GM23338 (cell line): ENCODE measurements around the gene SPR. TPM values are rescaled to one million over a fixed set of nuclear protein-coding genes. Genes with fewer than 3 reads are reported as not detected.

Experiments used
- ATAC-seq: fragments of 200-7000 bp; cut with Tn5 transposase; 3 replicates; pipeline ENCODE4 v1.9.1; 2020
- DNase-seq: peaks from one replicate; pipeline ENCODE4 v3.0.0-alpha.2; 2015; ENCODE audit warnings: low spot score
- H2AFZ ChIP-seq: fragments of 200-600 bp; sonication (generic); 2 replicates; pipeline ENCODE4 v1.8.0; 2016; ENCODE audit warnings: antibody characterized with exemption, mild to moderate bottlenecking, moderate library complexity
- H3F3A ChIP-seq: fragments of 200-600 bp; sonication (generic); replicated peaks from 2 replicates; pipeline ENCODE4 v1.8.0; 2017; ENCODE audit warnings: antibody characterized with exemption, mixed run types, low read depth
- H3K27ac ChIP-seq: fragments of 200-600 bp; sonication (generic); 2 replicates; pipeline ENCODE4 v1.6.1; 2016; ENCODE audit warnings: low read depth
- H3K27me3 ChIP-seq: fragments of 200-600 bp; sonication (generic); 2 replicates; pipeline ENCODE4 v1.8.0; 2016; ENCODE audit warnings: mild to moderate bottlenecking, mixed run types, moderate library complexity; ENCODE audit not compliant: insufficient read depth
- H3K36me3 ChIP-seq: fragments of 200-600 bp; sonication (generic); 2 replicates; pipeline ENCODE4 v1.8.0; 2016; ENCODE audit warnings: mild to moderate bottlenecking; ENCODE audit not compliant: insufficient read depth
- H3K4me1 ChIP-seq: fragments of 200-600 bp; sonication (generic); 2 replicates; pipeline ENCODE4 v1.8.0; 2016; ENCODE audit warnings: mild to moderate bottlenecking, moderate library complexity; ENCODE audit not compliant: insufficient read depth
- H3K4me2 ChIP-seq: fragments of 200-600 bp; sonication (generic); 2 replicates; pipeline ENCODE4 v1.7.1; 2017; ENCODE audit warnings: mixed run types
- H3K4me3 ChIP-seq: fragments of 200-600 bp; sonication (generic); 2 replicates; pipeline ENCODE4 v1.6.1; 2016; ENCODE audit warnings: mixed run types
- H3K79me2 ChIP-seq: fragments of 200-600 bp; sonication (generic); replicated peaks from 2 replicates; pipeline ENCODE4 v1.8.0; 2017; ENCODE audit warnings: mild to moderate bottlenecking; ENCODE audit not compliant: insufficient read depth
- H3K9me2 ChIP-seq: fragments of 200-600 bp; sonication (generic); 2 replicates; pipeline ENCODE4 v1.8.0; 2017; ENCODE audit not compliant: insufficient read depth
- H4K20me1 ChIP-seq: fragments of 200-600 bp; sonication (generic); replicated peaks from 2 replicates; pipeline ENCODE4 v1.8.0; 2017; ENCODE audit warnings: mild to moderate bottlenecking; ENCODE audit not compliant: insufficient read depth
- H3K27ac Mint-ChIP-seq: 2 replicates; pipeline ENCODE4 v1.8.0; 2020; ENCODE audit warnings: inconsistent platforms, mild to moderate bottlenecking, moderate library complexity, mixed read lengths
- H3K27me3 Mint-ChIP-seq: 3 replicates; pipeline ENCODE4 v1.8.0; 2022; ENCODE audit warnings: low read depth, mild to moderate bottlenecking, moderate library complexity, mixed read lengths, inconsistent platforms; ENCODE audit not compliant: insufficient read depth, poor library complexity
- H3K36me3 Mint-ChIP-seq: 3 replicates; pipeline ENCODE4 v1.8.0; 2021; ENCODE audit warnings: low read depth, mild to moderate bottlenecking, inconsistent platforms, moderate library complexity, mixed read lengths
- H3K4me1 Mint-ChIP-seq: 3 replicates; pipeline ENCODE4 v1.8.0; 2020; ENCODE audit warnings: mild to moderate bottlenecking, inconsistent platforms, mixed read lengths
- H3K4me3 Mint-ChIP-seq: 3 replicates; pipeline ENCODE4 v1.8.0; 2021; ENCODE audit warnings: moderate library complexity, mild to moderate bottlenecking, inconsistent platforms, mixed read lengths
- H3K9me3 Mint-ChIP-seq: 3 replicates; pipeline ENCODE4 v1.8.0; 2020; ENCODE audit warnings: moderate library complexity, mild to moderate bottlenecking, inconsistent platforms, mixed read lengths
- ETS1 ChIP-seq: IDR thresholded peaks from 2 replicates; pipeline ENCODE4 v1.6.1; 2016; ENCODE audit warnings: antibody characterized with exemption
- EZH2phosphoT487 ChIP-seq: fragments of 200-600 bp; sonication (generic); IDR thresholded peaks from one replicate; pipeline ENCODE4 v1.8.1; 2018; ENCODE audit warnings: antibody characterized with exemption; ENCODE audit not compliant: unreplicated experiment
- POLR2AphosphoS5 ChIP-seq: IDR thresholded peaks from 2 replicates; pipeline ENCODE4 v1.6.1; 2016; ENCODE audit warnings: antibody characterized with exemption, low read depth
- ZNF462 ChIP-seq: fragments of 250-450 bp; sonication (Bioruptor Pico); IDR thresholded peaks from 2 replicates; pipeline ENCODE4 v1.5.0; 2020; ENCODE audit warnings: mild to moderate bottlenecking, moderate library complexity
- polyA plus RNA-seq: library from polyadenylated mRNA; unstranded; fragments of >200 nt; fragmentation: Nextera tagmentation; extraction: Ambion mirVana; gene quantifications from 2 replicates; pipeline ENCODE4 v1.2.1, GENCODE V29; 2016
- total RNA-seq: library from RNA; depleted of rRNA; stranded (reverse); fragments of >200 nt; shearing (Covaris generic); gene quantifications from 2 replicates; pipeline ENCODE4 v1.2.3, GENCODE V29; 2014

SPR gene
- total and polyA plus RNA-seq, 2 experiments from 2014 or later: 10.7 to 15.2 TPM

- no peak for TF ChIP-seq ZNF462 (CRISPR knock-in tag)
Measured at GRCh38 chr2:72917138-72917876, 30.1 kb downstream of the SPR start, which contains the start of gene EMX1 (continued).

- H3K4me1 ChIP-seq: peaks cover 44% of the 10 kb centered on the region
- ATAC-seq (peak; percentile 1), DNase-seq (peak; percentile 65)
- Mint-ChIP-seq H3K4me3 (peak overlapping the region; percentile 81), H3K27ac (no peak overlapping the region), H3K4me1 (peaks cover 41% of the 10 kb centered on the region), H3K9me3 (peaks cover 3% of the 10 kb centered on the region; the same call in 2 of the 3 replicates), H3K36me3 (peaks cover 4% of the 10 kb centered on the region; the same call in 1 of the 3 replicates), H3K27me3 (peaks cover 40% of the 10 kb centered on the region)
- TF ChIP-seq POLR2AphosphoS5 (no peak), ETS1 (0 out of 2 replicates have a peak, but pooled peaks have one; percentile 16), EZH2phosphoT487 (peak; percentile 88)
- no peaks in the 10 kb centered on the region for H3K79me2 ChIP-seq
- H3F3A ChIP-seq: peaks cover 28% of the 10 kb centered on the region
- H3K36me3 ChIP-seq: no peaks in the 10 kb centered on the region
- peak overlapping the region; percentile 56 for H3K4me3 ChIP-seq
- peak overlapping the region; percentile 91 for H3K4me2 ChIP-seq
- H2AFZ ChIP-seq: peak overlapping the region; percentile 59; the same call in 1 of the 2 replicates
- H3K27ac ChIP-seq: no peak overlapping the region
- peaks cover 13% of the 10 kb centered on the region for H4K20me1 ChIP-seq
- peaks cover 99% of the 10 kb centered on the region for H3K27me3 ChIP-seq
- H3K9me2 ChIP-seq: no peaks in the 10 kb centered on the region
Measured at GRCh38 chr2:72917877-72918553, 30.8 kb downstream of the SPR start.
